Measurements from ENCODE around the gene B3GNT5.

The B3GNT5 gene

GRCh38 chr3:183265157-183265642 lies 12.1 kb downstream of the B3GNT5 start:
- DNase-seq (ENCODE audit: low read depth in 2 of 3, low spot score in 2 of 3), result no peak

GRCh38 chr3:183265834-183266417 lies 12.9 kb downstream of the B3GNT5 start:
- no peak for DNase-seq (ENCODE audit: low read depth in 2 of 3, low spot score in 2 of 3)

DNA sequence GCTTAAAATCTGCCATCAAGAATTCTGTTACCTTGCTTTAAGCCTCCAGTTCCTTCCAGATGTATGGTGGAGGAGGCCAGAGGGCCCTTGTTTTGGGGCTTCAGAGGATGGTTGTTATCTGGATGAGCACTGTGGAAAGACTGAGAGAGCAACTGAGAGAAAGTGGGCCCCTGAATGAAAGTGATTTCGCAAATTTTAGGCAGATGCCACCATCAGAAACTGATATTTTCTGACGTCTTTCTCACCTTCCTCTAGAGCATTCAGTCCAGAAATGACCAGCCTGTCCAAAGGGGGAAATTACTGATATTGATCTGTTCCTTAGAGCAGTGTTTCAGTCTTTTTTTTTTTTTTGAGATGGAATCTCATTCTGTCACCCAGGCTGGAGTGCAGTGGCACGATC lies 13.4 kb downstream of the B3GNT5 start:
- no peak for DNase-seq (ENCODE audit: low read depth in 2 of 3, low spot score in 2 of 3)

DNA sequence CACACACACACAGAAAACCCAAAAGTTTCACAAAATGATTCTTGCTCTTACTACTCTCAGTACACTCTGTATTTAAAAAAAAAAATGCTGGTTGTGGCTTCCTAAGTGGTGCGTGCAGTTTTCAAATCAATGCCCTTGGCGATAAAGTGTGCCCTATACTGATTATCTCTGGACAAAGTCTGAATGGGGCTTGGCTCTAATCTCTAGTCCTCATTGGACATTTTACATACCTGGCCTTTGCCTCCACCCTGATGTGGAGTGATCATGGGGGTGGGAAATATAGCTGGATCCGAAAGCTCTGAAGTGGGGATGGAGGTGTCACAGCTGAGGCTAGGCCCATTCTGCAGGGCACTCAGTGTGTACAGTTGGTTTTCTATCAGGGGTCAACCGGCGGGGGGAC lies 14.1 kb downstream of the B3GNT5 start:
- DNase-seq (ENCODE audit: low read depth in 2 of 3, low spot score in 2 of 3), result no peak

- no peak for DNase-seq (ENCODE audit: low read depth in 2 of 3, low spot score in 2 of 3)
These were observed 15.3 kb downstream of the B3GNT5 start for GRCh38 chr3:183268366-183268765.

GRCh38 chr3:183269345-183269744 lies 16.3 kb downstream of the B3GNT5 start:
- DNase-seq (ENCODE audit: low read depth in 2 of 3, low spot score in 2 of 3), result no peak

DNA sequence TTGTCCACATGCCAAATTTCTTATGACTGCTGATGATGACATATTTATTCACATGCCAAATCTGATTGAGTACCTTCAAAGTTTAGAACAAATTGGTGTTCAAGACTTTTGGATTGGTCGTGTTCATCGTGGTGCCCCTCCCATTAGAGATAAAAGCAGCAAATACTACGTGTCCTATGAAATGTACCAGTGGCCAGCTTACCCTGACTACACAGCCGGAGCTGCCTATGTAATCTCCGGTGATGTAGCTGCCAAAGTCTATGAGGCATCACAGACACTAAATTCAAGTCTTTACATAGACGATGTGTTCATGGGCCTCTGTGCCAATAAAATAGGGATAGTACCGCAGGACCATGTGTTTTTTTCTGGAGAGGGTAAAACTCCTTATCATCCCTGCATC lies 17.3 kb downstream of the B3GNT5 start:
- DNase-seq (ENCODE audit: low read depth in 2 of 3, low spot score in 2 of 3), result no peak

DNA sequence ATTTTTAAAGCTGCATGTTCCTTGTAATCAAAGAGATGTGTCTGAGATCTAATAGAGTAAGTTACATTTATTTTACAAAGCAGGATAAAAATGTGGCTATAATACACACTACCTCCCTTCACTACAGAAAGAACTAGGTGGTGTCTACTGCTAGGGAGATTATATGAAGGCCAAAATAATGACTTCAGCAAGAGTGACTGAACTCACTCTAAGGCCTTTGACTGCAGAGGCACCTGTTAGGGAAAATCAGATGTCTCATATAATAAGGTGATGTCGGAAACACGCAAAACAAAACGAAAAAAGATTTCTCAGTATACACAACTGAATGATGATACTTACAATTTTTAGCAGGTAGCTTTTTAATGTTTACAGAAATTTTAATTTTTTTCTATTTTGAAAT lies 19.1 kb downstream of the B3GNT5 start:
- no peak for DNase-seq (ENCODE audit: low read depth in 2 of 3, low spot score in 2 of 3)

- DNase-seq (ENCODE audit: low read depth in 2 of 3, low spot score in 2 of 3), result no peak
These were observed 19.7 kb downstream of the B3GNT5 start for GRCh38 chr3:183272791-183273190.

GRCh38 chr3:183274609-183275008 lies 21.6 kb downstream of the B3GNT5 start:
- no peak for DNase-seq (ENCODE audit: low read depth in 2 of 3, low spot score in 2 of 3)

- no peak for DNase-seq (ENCODE audit: low read depth in 2 of 3, low spot score in 2 of 3)
These were observed 22.4 kb downstream of the B3GNT5 start for GRCh38 chr3:183275418-183275817.

DNA sequence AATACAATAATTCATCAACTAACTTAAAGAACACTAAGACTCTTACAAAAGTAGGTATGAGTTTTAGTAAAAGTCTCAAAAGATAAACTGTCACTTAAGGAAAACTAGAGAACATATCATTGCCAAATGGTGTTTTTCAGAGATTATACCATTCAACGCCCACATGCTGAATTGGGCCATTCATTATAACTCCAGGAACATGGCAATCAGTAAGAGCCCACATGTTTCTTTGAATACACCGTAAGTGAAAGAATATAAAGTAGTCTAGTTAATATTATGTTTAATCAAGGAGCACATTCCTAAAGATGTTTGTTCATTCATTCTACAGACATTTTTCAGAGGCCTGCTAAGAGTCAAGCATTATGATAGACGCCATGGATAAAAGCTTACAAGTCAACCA lies 22.9 kb downstream of the B3GNT5 start:
- DNase-seq (ENCODE audit: low read depth in 2 of 3, low spot score in 2 of 3), result no peak

DNA sequence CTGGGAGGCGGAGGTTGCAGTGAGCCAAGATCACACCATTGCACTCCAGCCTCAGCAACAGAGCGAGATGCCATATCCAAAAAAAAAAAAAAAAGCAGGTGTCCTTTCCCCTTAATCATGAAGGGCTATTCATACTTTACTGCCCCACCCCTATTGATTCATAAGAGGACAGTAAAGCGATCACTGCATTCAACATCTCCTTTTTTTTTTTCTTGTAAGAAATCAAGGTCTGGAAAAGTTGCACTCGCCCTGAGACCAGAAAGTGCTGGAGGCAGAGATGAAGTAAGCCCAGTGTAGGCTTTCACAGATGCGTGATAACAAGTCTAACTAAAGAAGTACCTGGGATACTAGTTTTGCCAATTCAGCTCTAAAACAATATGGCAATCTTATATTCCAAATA lies 24.2 kb downstream of the B3GNT5 start:
- DNase-seq (ENCODE audit: low read depth in 2 of 3, low spot score in 2 of 3), result no peak

DNA sequence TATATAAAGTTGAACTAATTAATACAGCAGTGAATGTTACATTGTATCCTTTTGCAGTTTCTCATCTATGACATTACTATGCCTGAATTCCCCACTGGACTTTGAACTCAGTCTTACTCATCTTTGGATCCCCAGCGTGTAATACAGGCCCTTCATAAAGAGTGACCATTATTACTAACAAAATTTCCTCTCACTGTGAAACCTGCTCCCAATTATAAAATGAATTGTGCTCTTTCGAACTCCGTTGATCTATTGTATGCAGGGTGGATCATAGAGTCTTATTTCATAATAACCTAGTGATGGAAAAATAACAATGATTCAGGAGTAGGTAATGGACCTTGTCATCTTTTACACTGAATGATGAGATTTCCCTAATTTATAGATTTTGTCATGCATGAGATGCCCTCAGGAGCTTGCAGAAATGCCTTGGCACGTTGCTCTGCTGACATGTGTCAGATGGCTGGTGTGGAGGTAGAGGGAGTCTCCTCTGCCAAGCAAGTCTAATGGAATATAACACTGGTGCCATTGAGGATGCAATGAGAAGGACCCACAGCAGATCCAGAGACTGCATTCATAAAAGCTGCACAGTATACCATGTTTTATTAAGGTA lies 25.5 kb downstream of the B3GNT5 start:
- no peak for DNase-seq (ENCODE audit: low read depth in 2 of 3, low spot score in 2 of 3)

GRCh38 chr3:183279371-183279770 lies 26.3 kb downstream of the B3GNT5 start:
- DNase-seq (ENCODE audit: low read depth in 2 of 3, low spot score in 2 of 3), result no peak

GRCh38 chr3:183281126-183281797 lies 28.2 kb downstream of the B3GNT5 start:
- DNase-seq (ENCODE audit: low read depth in 2 of 3, low spot score in 2 of 3), result no peak

DNA sequence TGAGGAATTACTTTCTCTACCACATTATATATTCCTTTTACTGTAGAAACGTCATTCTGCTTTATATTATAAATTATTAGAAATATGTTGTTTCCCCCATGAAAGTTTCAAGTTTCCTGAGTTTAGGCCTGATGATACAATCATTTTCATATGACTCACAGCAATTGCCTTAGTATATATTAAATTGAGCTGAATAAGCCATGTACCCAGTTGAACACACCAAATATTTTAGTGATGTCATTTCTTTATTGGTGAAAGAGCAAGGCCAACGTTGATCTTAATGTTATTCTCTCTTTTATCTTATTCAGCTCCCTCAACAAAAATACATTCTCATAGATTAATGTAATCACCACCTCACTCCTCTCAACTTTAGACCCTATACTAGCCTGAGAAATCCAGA lies 30.8 kb downstream of the B3GNT5 start:
- DNase-seq (ENCODE audit: low read depth in 2 of 3, low spot score in 2 of 3), result no peak

DNA sequence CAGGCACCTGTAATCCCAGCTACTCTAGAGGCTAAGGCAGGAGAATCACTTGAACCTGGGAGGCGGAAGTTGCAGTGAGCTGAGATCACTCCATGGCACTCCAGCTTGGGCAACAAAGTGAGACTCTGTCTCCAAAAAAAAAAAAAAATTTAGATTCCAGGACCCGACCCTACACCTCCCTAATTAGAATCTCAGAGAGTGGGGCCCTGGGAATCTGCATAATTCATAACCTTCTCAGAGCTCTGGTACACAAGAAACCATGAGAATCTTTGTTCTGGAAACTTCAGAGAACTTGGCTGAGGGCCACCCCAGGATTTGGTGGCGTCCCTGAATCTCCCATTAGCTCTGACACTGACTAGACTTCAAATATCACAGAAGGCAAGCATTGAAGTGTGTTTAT lies 31.5 kb downstream of the B3GNT5 start:
- DNase-seq (ENCODE audit: low read depth in 2 of 3, low spot score in 2 of 3), result no peak

- DNase-seq (ENCODE audit: low read depth in 2 of 3, low spot score in 2 of 3), result no peak
These were observed 32.3 kb downstream of the B3GNT5 start for GRCh38 chr3:183285318-183285717.

DNA sequence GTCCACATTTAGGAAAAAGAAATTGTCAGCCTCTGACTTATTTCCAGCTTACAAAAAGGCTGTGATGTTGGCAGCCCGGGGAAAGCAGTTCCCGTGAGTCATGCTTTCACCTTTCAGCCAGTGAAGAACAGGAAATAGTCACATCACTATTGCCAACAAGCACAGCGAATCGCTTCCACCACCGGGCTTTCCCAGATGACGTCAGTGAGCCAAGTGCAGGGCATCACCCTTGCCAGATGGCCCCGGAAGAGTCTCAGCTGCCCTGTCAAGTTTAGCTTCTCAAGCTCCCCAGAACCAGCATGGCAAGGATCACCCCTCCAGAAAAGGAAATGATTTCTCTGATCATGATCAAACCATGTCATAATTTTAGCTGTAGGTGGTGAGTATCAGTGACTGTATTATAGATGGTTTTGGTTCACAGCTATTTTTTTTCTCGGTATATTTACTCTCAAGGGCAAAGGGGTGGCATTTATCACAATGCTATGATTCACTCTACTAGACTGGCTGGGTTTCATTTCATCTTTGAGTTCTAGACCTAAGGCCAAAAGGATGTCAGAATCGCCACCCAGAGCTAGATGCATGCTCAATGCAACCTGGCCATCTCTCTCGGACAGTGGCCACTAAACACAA lies 32.9 kb downstream of the B3GNT5 start:
- peak; percentile 60 to 81 (median 80) for DNase-seq (ENCODE audit: low read depth in 2 of 3, low spot score in 2 of 3)

DNA sequence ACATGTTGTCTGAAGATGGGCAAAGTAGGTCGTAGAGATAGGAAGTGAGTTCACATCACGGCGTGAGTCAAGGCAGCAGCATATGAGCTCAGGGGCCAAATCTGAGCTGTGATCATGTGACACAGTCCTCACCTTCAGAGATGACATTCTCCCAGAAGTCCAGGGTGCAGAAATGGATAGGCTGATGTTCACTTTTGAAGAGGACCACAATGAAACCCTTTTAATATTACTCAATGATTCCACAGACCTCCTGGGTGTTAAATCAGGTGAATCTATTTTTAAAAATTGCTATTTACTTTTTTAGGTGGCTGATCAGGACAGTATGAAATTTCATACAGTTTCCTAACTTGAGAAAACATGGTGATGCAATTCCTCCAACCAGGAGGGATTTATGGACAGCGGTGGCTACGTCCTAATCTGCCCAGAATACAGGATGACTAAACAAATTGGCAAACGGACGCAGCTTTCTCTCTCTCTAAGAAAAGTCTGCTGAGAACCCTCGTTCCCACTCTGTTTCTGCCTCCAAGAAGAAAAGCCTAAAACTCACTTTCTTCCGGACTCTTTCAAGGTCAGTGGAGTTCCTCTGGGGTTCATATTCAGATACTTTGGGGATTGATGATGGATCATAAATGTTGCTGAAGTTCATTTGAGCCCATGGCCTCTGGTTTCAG lies 34.4 kb downstream of the B3GNT5 start:
- no peak for DNase-seq (ENCODE audit: low read depth in 2 of 3, low spot score in 2 of 3)

DNA sequence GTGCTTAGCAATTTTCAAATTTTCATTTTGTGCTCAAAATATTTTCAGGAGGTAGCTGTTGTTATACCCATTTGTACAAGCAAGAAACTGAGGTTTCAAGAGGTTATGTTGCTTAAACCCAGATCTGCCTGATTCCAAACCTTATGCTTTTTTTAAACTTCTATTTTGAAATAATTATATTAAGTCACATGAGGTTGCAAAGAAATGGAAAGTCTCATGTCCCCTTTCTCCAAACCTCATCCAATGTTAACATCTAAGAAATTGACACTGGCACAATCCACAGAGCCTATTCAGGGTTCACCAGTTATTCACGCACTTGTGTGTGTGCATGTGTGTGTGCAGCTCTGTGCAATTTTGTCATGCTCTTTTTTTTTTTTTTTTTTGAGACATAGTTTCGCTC lies 35.1 kb downstream of the B3GNT5 start:
- no peak for DNase-seq (ENCODE audit: low read depth in 2 of 3, low spot score in 2 of 3)

Measured in activated CD8-positive, alpha-beta memory T cell treated with anti-CD3 and anti-CD28 coated beads for 48 hours (primary cell).